ENCODE measurements around the gene WWP2. TPM values are rescaled to one million over a fixed set of nuclear protein-coding genes. Genes with fewer than 3 reads are reported as not detected.
A peak's percentile ranks its signal among the peaks of the same experiment; 100 is the strongest.

WWP2 gene
- total and polyA plus RNA-seq, 2 experiments from 2014 or later: 18.5 to 19.0 TPM

DNA sequence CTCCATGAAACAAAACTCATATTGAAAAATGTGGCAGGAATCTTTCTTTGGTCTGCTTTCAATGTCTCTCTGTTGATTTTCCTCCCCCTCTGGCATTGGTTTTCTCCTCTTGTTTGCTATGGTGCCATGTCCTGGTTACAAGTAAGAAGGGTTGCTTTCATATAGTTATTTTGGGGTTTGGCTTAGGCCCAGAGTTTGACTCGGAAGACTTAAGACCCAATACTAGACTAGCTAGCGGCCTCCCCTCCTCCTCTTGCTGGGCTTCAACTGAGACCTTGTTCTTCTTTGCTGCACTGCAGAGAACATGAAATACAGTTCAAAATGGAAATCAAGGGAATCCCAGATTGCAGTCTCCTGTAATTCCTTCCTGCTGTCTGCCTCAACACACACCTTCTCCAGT, 159.0 kb downstream of the WWP2 start:
- Histone ChIP-seq H3K4me3 (no peak overlapping the region), H3K9me3 (ENCODE audit: low read depth) (no peaks in the 10 kb centered on the region), H3K9me2 (ENCODE audit: insufficient read depth) (no peaks in the 10 kb centered on the region), H3F3A (ENCODE audit: insufficient read depth) (peaks cover 30% of the 10 kb centered on the region), H3K79me2 (ENCODE audit: insufficient read depth) (peaks cover 6% of the 10 kb centered on the region; the same call in 1 of the 2 replicates), H3K27ac (no peak overlapping the region), H2AFZ (no peak overlapping the region), H3K9ac (no peak overlapping the region), H3K4me1 (ENCODE audit: insufficient read depth) (peaks cover 43% of the 10 kb centered on the region), H3K27me3 (replicated peaks; ENCODE audit: insufficient read depth) (no peaks in the 10 kb centered on the region), H3K36me3 (ENCODE audit: low read depth) (no peaks in the 10 kb centered on the region), H4K20me1 (ENCODE audit: insufficient read depth) (no peaks in the 10 kb centered on the region), H3K4me2 (ENCODE audit: unreplicated experiment) (no peak overlapping the region)
- in situ Hi-C loops (cut with MboI): no loop called here
- 48 to 58% methylated on average over 2 of the region's 2 CpGs for WGBS, 2 experiments (ENCODE audit: low coverage in 1 of 2, low lambda C conversion rate in 2 of 2, missing lambda C conversion rate in 2 of 2)
- no peak for DNase-seq
- no peak for TF ChIP-seq EZH2 (IDR thresholded peaks at IDR 0.05; ENCODE audit: insufficient read depth, poor library complexity, severe bottlenecking)
- TF ChIP-seq EZH2phosphoT487 (IDR thresholded peaks at IDR 0.05; ENCODE audit: insufficient read depth, low read depth): no peak

DNA sequence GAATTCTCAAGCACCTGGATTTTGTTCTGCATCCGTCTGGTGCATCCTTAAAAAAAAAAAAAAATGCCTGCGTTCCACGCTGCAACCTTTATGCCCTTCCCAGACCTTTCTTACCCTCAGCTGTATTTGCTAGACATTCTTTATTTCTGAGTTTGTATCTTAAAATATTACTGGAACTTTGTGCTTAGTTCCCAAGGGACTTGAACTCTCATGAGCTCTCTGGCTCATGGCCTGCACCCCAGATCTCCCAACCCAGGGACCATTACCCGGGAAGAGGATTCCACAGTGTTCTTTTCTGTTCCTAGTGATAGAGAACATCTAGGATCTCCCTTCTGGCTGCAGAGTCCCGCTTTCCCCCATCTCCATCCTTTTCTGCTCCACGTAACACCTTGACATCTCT, 160.1 kb downstream of the WWP2 start:
- TF ChIP-seq EZH2phosphoT487 (IDR thresholded peaks at IDR 0.05; ENCODE audit: insufficient read depth, low read depth) (no peak), EZH2 (IDR thresholded peaks at IDR 0.05; ENCODE audit: insufficient read depth, poor library complexity, severe bottlenecking) (no peak)
- H3K9ac ChIP-seq: no peak overlapping the region
- no peaks in the 10 kb centered on the region for H4K20me1 ChIP-seq (ENCODE audit: insufficient read depth)
- in situ Hi-C loops (cut with MboI): no loop called here
- H3K36me3 ChIP-seq (ENCODE audit: low read depth): no peaks in the 10 kb centered on the region
- H3K4me3 ChIP-seq: no peak overlapping the region
- no peaks in the 10 kb centered on the region for H3K27me3 ChIP-seq (replicated peaks; ENCODE audit: insufficient read depth)
- DNase-seq: no peak
- peaks cover 25% of the 10 kb centered on the region for H3F3A ChIP-seq (ENCODE audit: insufficient read depth)
- no peak overlapping the region for H2AFZ ChIP-seq
- peaks cover 17% of the 10 kb centered on the region for H3K79me2 ChIP-seq (ENCODE audit: insufficient read depth)
- no peak overlapping the region for H3K27ac ChIP-seq
- no peak overlapping the region for H3K4me2 ChIP-seq (ENCODE audit: unreplicated experiment)
- H3K9me2 ChIP-seq (ENCODE audit: insufficient read depth): no peaks in the 10 kb centered on the region
- H3K4me1 ChIP-seq (ENCODE audit: insufficient read depth): peaks cover 46% of the 10 kb centered on the region
- no peaks in the 10 kb centered on the region for H3K9me3 ChIP-seq (ENCODE audit: low read depth)
- WGBS, 2 experiments (ENCODE audit: low coverage in 1 of 2, low lambda C conversion rate in 2 of 2, missing lambda C conversion rate in 2 of 2): 95 to 96% methylated on average over 6 of the region's 6 CpGs

DNA sequence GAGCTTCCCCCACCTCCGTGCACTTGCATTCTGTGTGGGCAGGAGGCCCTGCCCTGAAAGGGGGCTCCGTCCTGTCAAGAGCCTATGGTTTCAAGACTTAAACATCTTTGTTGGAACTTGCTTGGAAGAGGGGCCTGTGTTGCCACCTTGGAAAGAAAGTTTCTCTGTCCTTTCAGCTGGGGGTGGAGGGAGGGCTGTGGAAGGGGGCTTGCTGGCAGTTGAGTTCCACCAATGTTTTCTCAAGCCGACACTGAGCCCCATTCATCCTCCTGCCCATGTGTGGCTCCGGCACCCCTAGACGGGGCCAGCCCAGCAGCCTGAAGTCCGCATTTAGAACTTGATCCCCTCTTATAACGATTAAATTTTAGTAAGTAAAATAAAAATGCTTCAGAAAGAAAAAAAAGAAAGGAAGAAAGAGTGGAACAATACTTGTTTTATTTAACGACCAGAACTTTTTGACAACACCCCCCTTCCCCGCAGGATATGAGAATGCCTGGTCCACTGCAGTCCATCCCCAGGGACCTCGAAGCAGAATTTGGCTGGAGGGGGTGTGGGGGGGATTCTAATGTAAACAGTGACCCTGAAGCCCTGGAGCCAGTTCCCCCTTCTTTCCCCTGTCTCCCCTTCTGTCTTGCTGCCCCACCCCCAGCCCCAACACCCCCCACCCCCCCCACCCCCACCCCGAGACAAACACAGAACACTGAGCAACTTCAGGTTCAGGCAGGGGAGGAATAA, 162.1 kb downstream of the WWP2 start:
- peaks cover 33% of the 10 kb centered on the region for H3K79me2 ChIP-seq (ENCODE audit: insufficient read depth)

DNA sequence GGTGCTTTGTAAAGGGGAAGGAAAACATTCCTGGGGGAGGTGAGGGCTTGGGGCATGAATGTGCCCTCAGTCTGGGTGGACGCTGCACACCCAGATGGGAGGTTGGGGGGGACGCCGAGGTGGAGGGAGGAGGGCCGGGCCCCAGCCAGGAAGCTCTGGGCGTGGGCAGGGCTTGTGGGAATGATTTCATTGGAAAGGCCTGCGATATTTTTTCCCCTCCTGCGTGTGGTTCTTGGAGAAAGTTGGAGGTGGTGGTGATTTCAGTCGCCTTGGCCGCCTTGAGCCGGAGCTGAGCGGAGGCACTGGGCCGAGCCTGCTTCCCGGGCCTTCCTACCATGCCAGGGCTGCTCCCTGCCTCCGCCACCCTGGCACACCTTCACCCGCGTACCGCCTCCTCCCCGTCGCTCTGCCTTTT, 162.7 kb downstream of the WWP2 start:
- Histone ChIP-seq H4K20me1 (ENCODE audit: insufficient read depth) (no peaks in the 10 kb centered on the region), H3K4me1 (ENCODE audit: insufficient read depth) (peaks cover 36% of the 10 kb centered on the region), H3K27ac (peak overlapping the region; percentile 90), H3K4me2 (ENCODE audit: unreplicated experiment) (peak overlapping the region; percentile 78), H3K9me2 (ENCODE audit: insufficient read depth) (no peaks in the 10 kb centered on the region), H3K4me3 (peak overlapping the region; percentile 67), H3K36me3 (ENCODE audit: low read depth) (no peaks in the 10 kb centered on the region), H3K27me3 (replicated peaks; ENCODE audit: insufficient read depth) (no peaks in the 10 kb centered on the region), H2AFZ (peak overlapping the region; percentile 74), H3K79me2 (ENCODE audit: insufficient read depth) (peaks cover 33% of the 10 kb centered on the region), H3F3A (ENCODE audit: insufficient read depth) (peaks cover 7% of the 10 kb centered on the region; the same call in 1 of the 2 replicates), H3K9me3 (ENCODE audit: low read depth) (no peaks in the 10 kb centered on the region), H3K9ac (peak overlapping the region; percentile 90)
- TF ChIP-seq EZH2phosphoT487 (IDR thresholded peaks at IDR 0.05; ENCODE audit: insufficient read depth, low read depth) (no peak), EZH2 (IDR thresholded peaks at IDR 0.05; ENCODE audit: insufficient read depth, poor library complexity, severe bottlenecking) (no peak)
- in situ Hi-C loops (cut with MboI): loop anchor here (5.0 kb wide), 1 partner anchor 122 kb away; no protein-coding TSS in a partner anchor
- peak; percentile 95 for DNase-seq
- WGBS, 2 experiments (ENCODE audit: low coverage in 1 of 2, low lambda C conversion rate in 2 of 2, missing lambda C conversion rate in 2 of 2): 1 to 3% methylated on average over 18 to 19 of the region's 19 CpGs

More for the DNA sequence above, 162.1 kb downstream of the WWP2 start:
- H3K9ac ChIP-seq: peak overlapping the region; percentile 90
- in situ Hi-C loops (cut with MboI): no loop called here
- H3K4me3 ChIP-seq: no peak overlapping the region
- H3K4me2 ChIP-seq (ENCODE audit: unreplicated experiment): peak overlapping the region; percentile 78
- H4K20me1 ChIP-seq (ENCODE audit: insufficient read depth): no peaks in the 10 kb centered on the region
- H3K27ac ChIP-seq: peak overlapping the region; percentile 90
- no peaks in the 10 kb centered on the region for H3K36me3 ChIP-seq (ENCODE audit: low read depth)
- peaks cover 7% of the 10 kb centered on the region; the same call in 1 of the 2 replicates for H3F3A ChIP-seq (ENCODE audit: insufficient read depth)
- H2AFZ ChIP-seq: peak overlapping the region; percentile 74; the same call in 1 of the 2 replicates
- H3K4me1 ChIP-seq (ENCODE audit: insufficient read depth): peaks cover 38% of the 10 kb centered on the region
- no peaks in the 10 kb centered on the region for H3K27me3 ChIP-seq (replicated peaks; ENCODE audit: insufficient read depth)
- WGBS, 2 experiments (ENCODE audit: low coverage in 1 of 2, low lambda C conversion rate in 2 of 2, missing lambda C conversion rate in 2 of 2): 63 to 69% methylated on average over 10 to 11 of the region's 11 CpGs
- TF ChIP-seq EZH2phosphoT487 (IDR thresholded peaks at IDR 0.05; ENCODE audit: insufficient read depth, low read depth) (no peak), EZH2 (IDR thresholded peaks at IDR 0.05; ENCODE audit: insufficient read depth, poor library complexity, severe bottlenecking) (no peak)
- no peaks in the 10 kb centered on the region for H3K9me3 ChIP-seq (ENCODE audit: low read depth)
- H3K9me2 ChIP-seq (ENCODE audit: insufficient read depth): no peaks in the 10 kb centered on the region
- peak; percentile 20 for DNase-seq
